HepG2 (cell line): Measurements from ENCODE around the gene TCFL5. TPM values are rescaled to one million over a fixed set of nuclear protein-coding genes. Genes with fewer than 3 reads are reported as not detected.

Source experiments
- ATRX ChIP-seq: sonication (generic); formaldehyde crosslinking; IDR thresholded peaks from 2 replicates; pipeline ENCODE4 v1.4.0; 2020; ENCODE audit warnings: missing genetic modification reagents, borderline replicate concordance
- BORCS8-MEF2B ChIP-seq: sonication (generic); formaldehyde crosslinking; IDR thresholded peaks from 2 replicates; pipeline ENCODE4 v1.8.0; 2022; ENCODE audit warnings: mild to moderate bottlenecking, missing genetic modification reagents
- CHCHD3 ChIP-seq: sonication (generic); formaldehyde crosslinking; IDR thresholded peaks from 2 replicates; pipeline ENCODE4 v1.8.0; 2022; ENCODE audit warnings: mild to moderate bottlenecking, missing genetic modification reagents, moderate library complexity
- DR1 ChIP-seq: sonication (generic); formaldehyde crosslinking; IDR thresholded peaks from 2 replicates; pipeline ENCODE4 v1.8.0; 2021; ENCODE audit warnings: mild to moderate bottlenecking, missing genetic modification reagents, inconsistent platforms
- FUBP1 ChIP-seq: sonication (generic); formaldehyde crosslinking; IDR thresholded peaks from 2 replicates; pipeline ENCODE4 v1.5.1; 2020; ENCODE audit warnings: missing genetic modification reagents, mild to moderate bottlenecking, borderline replicate concordance
- MED1 ChIP-seq: sonication (generic); formaldehyde crosslinking; IDR thresholded peaks from 2 replicates; pipeline ENCODE4 v1.4.0; 2020; ENCODE audit warnings: missing genetic modification reagents
- RBFOX2 ChIP-seq: fragments of 200-400 bp; formaldehyde crosslinking; IDR thresholded peaks from 2 replicates; pipeline ENCODE4 v1.6.1; 2017; ENCODE audit warnings: low read depth, mild to moderate bottlenecking, low read length
- SAFB2 ChIP-seq: sonication (generic); formaldehyde crosslinking; IDR thresholded peaks from 2 replicates; pipeline ENCODE4 v1.5.1; 2020; ENCODE audit warnings: missing genetic modification reagents, low read depth, mild to moderate bottlenecking, borderline replicate concordance
- SKI ChIP-seq: fragments of 450-650 bp; IDR thresholded peaks from one replicate; pipeline ENCODE4 v1.6.1; 2018; ENCODE audit warnings: mild to moderate bottlenecking; ENCODE audit not compliant: partially characterized antibody
- SRSF1 ChIP-seq: fragments of 200-400 bp; formaldehyde crosslinking; optimal IDR thresholded peaks from 2 replicates; pipeline ENCODE3; 2017; ENCODE audit warnings: mild to moderate bottlenecking, low read depth, low read length, moderate library complexity
- TAF15 ChIP-seq: fragments of 200-400 bp; formaldehyde crosslinking; IDR thresholded peaks from one replicate; pipeline ENCODE4 v1.6.1; 2018; ENCODE audit warnings: mild to moderate bottlenecking, low read depth, low read length; ENCODE audit not compliant: poor library complexity, severe bottlenecking
- XRCC5 ChIP-seq: fragments of 200-400 bp; formaldehyde crosslinking; optimal IDR thresholded peaks from 2 replicates; pipeline ENCODE3; 2017; ENCODE audit warnings: mild to moderate bottlenecking, low read length
- ZBTB7A ChIP-seq: sonication (generic); formaldehyde crosslinking; IDR thresholded peaks from 2 replicates; pipeline ENCODE4 v1.8.0; 2022; ENCODE audit warnings: mild to moderate bottlenecking, missing genetic modification reagents
- ZFX ChIP-seq: sonication (generic); formaldehyde crosslinking; IDR thresholded peaks from 2 replicates; pipeline ENCODE4 v1.4.0; 2020; ENCODE audit warnings: mild to moderate bottlenecking, low read depth, missing genetic modification reagents, moderate library complexity
- ZNF207 ChIP-seq: fragments of 450-650 bp; IDR thresholded peaks from 2 replicates; pipeline ENCODE4 v1.6.1; 2016; ENCODE audit warnings: antibody characterized with exemption, borderline replicate concordance
- ZNF224 ChIP-seq: sonication (generic); formaldehyde crosslinking; IDR thresholded peaks from 2 replicates; pipeline ENCODE4 v1.5.0; 2020; ENCODE audit warnings: mild to moderate bottlenecking, missing genetic modification reagents
- ZNF292 ChIP-seq: sonication (generic); formaldehyde crosslinking; IDR thresholded peaks from 2 replicates; pipeline ENCODE4 v1.8.1; 2022; ENCODE audit warnings: mild to moderate bottlenecking, low read depth, missing genetic modification reagents, borderline replicate concordance
- ZNF503 ChIP-seq: sonication (generic); formaldehyde crosslinking; IDR thresholded peaks from 2 replicates; pipeline ENCODE4 v1.4.0; 2020; ENCODE audit warnings: missing genetic modification reagents
- ZNF724P ChIP-seq: sonication (generic); formaldehyde crosslinking; IDR thresholded peaks from 2 replicates; pipeline ENCODE4 v1.8.0; 2022; ENCODE audit warnings: missing genetic modification reagents, borderline replicate concordance
- ZNF788 ChIP-seq: sonication (generic); formaldehyde crosslinking; IDR thresholded peaks from 2 replicates; pipeline ENCODE4 v1.5.0; 2020; ENCODE audit warnings: mild to moderate bottlenecking, missing genetic modification reagents, borderline replicate concordance
- ZNF816 ChIP-seq: sonication (generic); formaldehyde crosslinking; IDR thresholded peaks from 2 replicates; pipeline ENCODE4 v1.8.0; 2022; ENCODE audit warnings: missing genetic modification reagents, mild to moderate bottlenecking, borderline replicate concordance
- polyA plus RNA-seq, 8 experiments: library from polyadenylated mRNA; depleted of rRNA in 3 of 8; stranded (reverse) in 7 of 8; unstranded in 1 of 8; fragments of >200 nt; fragmentation: Illumina TruSeq in 4 of 8; extraction: Trizol in 4 of 8; gene quantifications; 2 replicates each; pipeline versions ENCODE4 v1.2.1 to v1.2.3, GENCODE V29; 2011 to 2016; ENCODE audit warnings: low read depth in 4 of 8, missing spikeins in 1 of 8, mixed read lengths in 1 of 8; ENCODE audit not compliant: insufficient read depth in 1 of 8
- total RNA-seq, 5 experiments: library from RNA; depleted of rRNA; stranded (reverse); fragments of >200 nt; fragmentation: Illumina TruSeq; extraction: Trizol; gene quantifications; 2 replicates each; pipeline ENCODE4 v1.2.3, GENCODE V29; 2016; ENCODE audit warnings: low read depth in 1 of 5
- TF ChIP-seq, protein P1 (sequence below): sonication (generic); formaldehyde crosslinking; IDR thresholded peaks from 2 replicates; pipeline ENCODE4; 2020; ENCODE audit warnings: missing genetic modification reagents, mild to moderate bottlenecking, borderline replicate concordance

TCFL5 gene
- total and polyA plus RNA-seq, 2 of the 13 experiments (the other 11 are each of a cell fraction or from before 2014, with no cell fraction given): 14.8 to 20.0 TPM

DNA sequence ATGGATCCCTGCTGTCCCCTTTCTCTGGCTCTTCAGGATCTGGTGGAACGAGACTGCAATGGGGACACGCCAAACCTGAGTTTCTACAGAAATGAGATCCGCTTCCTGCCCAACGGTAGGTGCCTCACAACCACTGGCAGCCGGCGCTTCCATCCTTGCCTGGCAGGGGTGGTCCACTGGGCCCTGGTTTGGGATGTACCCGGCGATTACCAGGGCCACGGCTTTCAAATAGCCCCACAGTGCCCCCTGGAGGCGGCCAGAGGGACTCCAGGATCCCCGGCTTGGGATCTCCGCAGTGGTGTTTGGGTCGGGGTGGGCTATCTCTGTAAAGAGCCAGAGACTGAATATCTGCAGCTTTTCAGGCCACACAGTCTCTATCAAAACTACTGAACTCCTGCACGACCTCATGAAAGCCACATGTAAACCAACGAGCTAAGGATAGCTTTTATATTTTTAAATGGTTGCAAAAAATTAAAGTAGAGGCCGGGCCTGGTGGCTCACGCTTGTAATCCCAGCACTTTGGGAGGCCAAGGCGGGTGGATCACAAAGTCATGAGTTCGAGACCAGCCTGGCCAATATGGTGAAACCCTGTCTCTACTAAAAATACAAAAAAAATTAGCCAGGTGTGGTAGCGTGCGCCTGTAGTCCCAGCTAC is 53.3 kb downstream of the TCFL5 start (continued):
- peak; percentile 18; the same call in 1 of the 2 replicates for TF ChIP-seq RBFOX2
- TF ChIP-seq BORCS8-MEF2B: no peak; the same call in 1 of the 2 replicates
- TF ChIP-seq CHCHD3 (CRISPR knock-in tag): no peak
- peak; percentile 10 for TF ChIP-seq TAF15
- peak; percentile 29; the same call in 1 of the 2 replicates for TF ChIP-seq ZFX (CRISPR knock-in tag)
- TF ChIP-seq XRCC5: peak; percentile 96
- TF ChIP-seq, protein P1, sequence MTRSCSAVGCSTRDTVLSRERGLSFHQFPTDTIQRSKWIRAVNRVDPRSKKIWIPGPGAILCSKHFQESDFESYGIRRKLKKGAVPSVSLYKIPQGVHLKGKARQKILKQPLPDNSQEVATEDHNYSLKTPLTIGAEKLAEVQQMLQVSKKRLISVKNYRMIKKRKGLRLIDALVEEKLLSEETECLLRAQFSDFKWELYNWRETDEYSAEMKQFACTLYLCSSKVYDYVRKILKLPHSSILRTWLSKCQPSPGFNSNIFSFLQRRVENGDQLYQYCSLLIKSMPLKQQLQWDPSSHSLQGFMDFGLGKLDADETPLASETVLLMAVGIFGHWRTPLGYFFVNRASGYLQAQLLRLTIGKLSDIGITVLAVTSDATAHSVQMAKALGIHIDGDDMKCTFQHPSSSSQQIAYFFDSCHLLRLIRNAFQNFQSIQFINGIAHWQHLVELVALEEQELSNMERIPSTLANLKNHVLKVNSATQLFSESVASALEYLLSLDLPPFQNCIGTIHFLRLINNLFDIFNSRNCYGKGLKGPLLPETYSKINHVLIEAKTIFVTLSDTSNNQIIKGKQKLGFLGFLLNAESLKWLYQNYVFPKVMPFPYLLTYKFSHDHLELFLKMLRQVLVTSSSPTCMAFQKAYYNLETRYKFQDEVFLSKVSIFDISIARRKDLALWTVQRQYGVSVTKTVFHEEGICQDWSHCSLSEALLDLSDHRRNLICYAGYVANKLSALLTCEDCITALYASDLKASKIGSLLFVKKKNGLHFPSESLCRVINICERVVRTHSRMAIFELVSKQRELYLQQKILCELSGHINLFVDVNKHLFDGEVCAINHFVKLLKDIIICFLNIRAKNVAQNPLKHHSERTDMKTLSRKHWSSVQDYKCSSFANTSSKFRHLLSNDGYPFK (CRISPR knock-in tag): 0 out of 2 replicates have a peak, but pooled peaks have one; percentile 20
- no peak for TF ChIP-seq FUBP1
- TF ChIP-seq ZNF788 (CRISPR knock-in tag): peak; percentile 30; the same call in 1 of the 2 replicates
- TF ChIP-seq SRSF1: peak; percentile 2
- TF ChIP-seq ZBTB7A (CRISPR knock-in tag): no peak
- no peak for TF ChIP-seq ATRX (CRISPR knock-in tag)
- no peak; the same call in 1 of the 2 replicates for TF ChIP-seq SAFB2 (CRISPR knock-in tag)
- no peak for TF ChIP-seq SKI
- 0 out of 2 replicates have a peak, but pooled peaks have one; percentile 32 for TF ChIP-seq DR1
- TF ChIP-seq ZNF816: 0 out of 2 replicates have a peak, but pooled peaks have one; percentile 23
- 0 out of 2 replicates have a peak, but pooled peaks have one; percentile 34 for TF ChIP-seq ZNF224 (CRISPR knock-in tag)
- TF ChIP-seq MED1: peak; percentile 43; the same call in 1 of the 2 replicates
- no peak for TF ChIP-seq ZNF292 (CRISPR knock-in tag)
- 0 out of 2 replicates have a peak, but pooled peaks have one; percentile 39 for TF ChIP-seq ZNF503
- no peak for TF ChIP-seq ZNF207
- TF ChIP-seq ZNF724P (CRISPR knock-in tag): no peak
